H9 (cell line): ENCODE measurements around the gene RICTOR. TPM values are rescaled to one million over a fixed set of nuclear protein-coding genes. Genes with fewer than 3 reads are reported as not detected.

ENCODE experiments used
- DNase-seq: peaks from one replicate; pipeline ENCODE4 v3.0.0-alpha.2; 2017
- H2AFZ ChIP-seq: one replicate; pipeline ENCODE4 v1.6.1; 2013; ENCODE audit warnings: mild to moderate bottlenecking, low read length, control low read depth, moderate library complexity
- H2AK5ac ChIP-seq: 2 replicates; pipeline ENCODE4 v1.6.1; 2013; ENCODE audit warnings: low read length, control low read depth, mixed read lengths; ENCODE audit not compliant: insufficient read length
- H2BK120ac ChIP-seq: one replicate; pipeline ENCODE4 v1.6.1; 2013; ENCODE audit warnings: low read depth, mild to moderate bottlenecking, low read length, control low read depth, inconsistent platforms; ENCODE audit not compliant: poor library complexity, severe bottlenecking
- H2BK12ac ChIP-seq: 2 replicates; pipeline ENCODE4 v1.6.1; 2013; ENCODE audit warnings: low read length, control low read depth, mixed read lengths, low read depth; ENCODE audit not compliant: insufficient read length
- H2BK15ac ChIP-seq: 2 replicates; pipeline ENCODE4 v1.6.1; 2013; ENCODE audit warnings: low read depth, low read length, control low read depth
- H2BK20ac ChIP-seq: one replicate; pipeline ENCODE4 v1.6.1; 2013; ENCODE audit warnings: low read depth, mild to moderate bottlenecking, low read length, control low read depth, inconsistent platforms; ENCODE audit not compliant: poor library complexity, severe bottlenecking
- H2BK5ac ChIP-seq: 2 replicates; pipeline ENCODE4 v1.6.1; 2013; ENCODE audit warnings: low read length, control low read depth, mixed read lengths; ENCODE audit not compliant: insufficient read length
- H3K14ac ChIP-seq: 2 replicates; pipeline ENCODE4 v1.6.1; 2013; ENCODE audit warnings: low read length, control low read depth; ENCODE audit not compliant: insufficient read depth
- H3K18ac ChIP-seq: 2 replicates; pipeline ENCODE4 v1.6.1; 2013; ENCODE audit warnings: low read depth, mild to moderate bottlenecking, mixed read lengths, low read length, control low read depth; ENCODE audit not compliant: insufficient read length
- H3K23ac ChIP-seq: 2 replicates; pipeline ENCODE4 v1.6.1; 2013; ENCODE audit warnings: low read length, control low read depth, mixed read lengths, low read depth; ENCODE audit not compliant: insufficient read length
- H3K23me2 ChIP-seq: 2 replicates; pipeline ENCODE4 v1.6.1; 2013; ENCODE audit warnings: low read depth, mild to moderate bottlenecking, mixed read lengths, low read length, control low read depth; ENCODE audit not compliant: insufficient read length, poor library complexity, severe bottlenecking
- H3K27ac ChIP-seq: 2 replicates; pipeline ENCODE4 v1.5.1; 2013; ENCODE audit warnings: low read length, control low read depth, mixed read lengths, low read depth; ENCODE audit not compliant: insufficient read length
- H3K27me3 ChIP-seq: 2 replicates; pipeline ENCODE4 v1.6.1; 2013; ENCODE audit warnings: low read length, control low read depth, inconsistent platforms; ENCODE audit not compliant: insufficient read depth
- H3K4ac ChIP-seq: 2 replicates; pipeline ENCODE4 v1.6.1; 2013; ENCODE audit warnings: low read depth, mild to moderate bottlenecking, control low read depth, inconsistent platforms, low read length, moderate library complexity
- H3K4me1 ChIP-seq: 2 replicates; pipeline ENCODE4 v1.6.1; 2013; ENCODE audit warnings: low read length, control low read depth, inconsistent platforms; ENCODE audit not compliant: insufficient read depth
- H3K4me2 ChIP-seq: 2 replicates; pipeline ENCODE4 v1.6.1; 2013; ENCODE audit warnings: low read length, control low read depth, mixed read lengths; ENCODE audit not compliant: insufficient read length, insufficient read depth
- H3K56ac ChIP-seq: 2 replicates; pipeline ENCODE4 v1.6.1; 2013; ENCODE audit warnings: low read depth, mild to moderate bottlenecking, mixed read lengths, low read length, control low read depth; ENCODE audit not compliant: insufficient read length
- H3K79me1 ChIP-seq: 2 replicates; pipeline ENCODE4 v1.6.1; 2013; ENCODE audit warnings: low read depth, mild to moderate bottlenecking, moderate library complexity, low read length, control low read depth, inconsistent platforms; ENCODE audit not compliant: insufficient read depth, poor library complexity, severe bottlenecking
- H3K79me2 ChIP-seq: 2 replicates; pipeline ENCODE4 v1.6.1; 2013; ENCODE audit warnings: low read length, control low read depth, inconsistent platforms; ENCODE audit not compliant: insufficient read depth
- H3K9ac ChIP-seq: 2 replicates; pipeline ENCODE4 v1.6.1; 2013; ENCODE audit warnings: low read length, control low read depth, mixed read lengths; ENCODE audit not compliant: insufficient read length; ENCODE audit errors: extremely low read depth
- H3K9me3 ChIP-seq: one replicate; pipeline ENCODE4 v1.6.1; 2013; ENCODE audit warnings: low read depth, low read length, inconsistent platforms; ENCODE audit not compliant: control insufficient read depth
- H3T11ph ChIP-seq: one replicate; pipeline ENCODE4 v1.6.1; 2013; ENCODE audit warnings: mild to moderate bottlenecking, low read length, control low read depth, inconsistent platforms
- H4K20me1 ChIP-seq: one replicate; pipeline ENCODE4 v1.6.1; 2013; ENCODE audit not compliant: control insufficient read depth, insufficient read length, insufficient read depth
- H4K5ac ChIP-seq: 2 replicates; pipeline ENCODE4 v1.6.1; 2013; ENCODE audit warnings: low read depth, mild to moderate bottlenecking, mixed read lengths, low read length, control low read depth; ENCODE audit not compliant: insufficient read length
- H4K8ac ChIP-seq: replicated peaks from 2 replicates; pipeline ENCODE4 v1.6.1; 2013; ENCODE audit warnings: low read length, control low read depth, mixed read lengths, low read depth; ENCODE audit not compliant: insufficient read length
- H4K91ac ChIP-seq: 2 replicates; pipeline ENCODE4 v1.6.1; 2013; ENCODE audit warnings: low read depth, mild to moderate bottlenecking, moderate library complexity, mixed read lengths, low read length, control low read depth; ENCODE audit not compliant: insufficient read length
- H3K27ac Mint-ChIP-seq, 3 experiments: 2 replicates in 2 of 3; 3 replicates in 1 of 3; pipeline ENCODE4 v1.8.0; 2020 to 2021; ENCODE audit warnings: mixed read lengths in 3 of 3, mild to moderate bottlenecking in 1 of 3, moderate library complexity in 1 of 3
- H3K27me3 Mint-ChIP-seq: 2 replicates; pipeline ENCODE4 v1.8.0; 2021; ENCODE audit warnings: low read depth, mild to moderate bottlenecking, moderate library complexity, mixed read lengths
- H3K36me3 Mint-ChIP-seq, 3 experiments: 2 replicates in 2 of 3; 3 replicates in 1 of 3; pipeline ENCODE4 v1.8.0; 2020 to 2021; ENCODE audit warnings: low read depth in 3 of 3, mixed read lengths in 3 of 3; ENCODE audit not compliant: insufficient read depth in 1 of 3
- H3K4me1 Mint-ChIP-seq, 2 experiments: 2 replicates each; pipeline ENCODE4 v1.8.0; 2020; ENCODE audit warnings: mixed read lengths in 2 of 2
- H3K4me3 Mint-ChIP-seq, 2 experiments: 2 replicates in 1 of 2; 3 replicates in 1 of 2; pipeline ENCODE4 v1.8.0; 2020 to 2021; ENCODE audit warnings: mild to moderate bottlenecking in 2 of 2, mixed read lengths in 2 of 2, moderate library complexity in 1 of 2
- H3K9me3 Mint-ChIP-seq, 2 experiments: 2 replicates in 1 of 2; 3 replicates in 1 of 2; pipeline ENCODE4 v1.8.0; 2020; ENCODE audit warnings: mild to moderate bottlenecking in 2 of 2, mixed read lengths in 2 of 2, moderate library complexity in 1 of 2
- CTCF ChIP-seq: fragments of 200-600 bp; sonication (generic); conservative IDR thresholded peaks from 3 replicates; pipeline ENCODE4 v1.8.0; 2021; ENCODE audit warnings: antibody characterized with exemption, mild to moderate bottlenecking
- WGBS: extraction: QIAGEN DNeasy Blood & Tissue Kit; methylation state at CpG from one replicate; pipeline ENCODE4 v1.1.7; 2013; ENCODE audit warnings: missing lambda C conversion rate, low lambda C conversion rate, mixed read lengths; ENCODE audit not compliant: insufficient read length; ENCODE audit errors: extremely low coverage; 5-methylcytosine and 5-hydroxymethylcytosine counted together
- total RNA-seq: library from RNA; stranded (reverse); gene quantifications from 2 replicates; pipeline ENCODE4 v1.2.1, GENCODE V29; 2021

The RICTOR gene
- total RNA-seq, 1 experiment from 2014 or later: 20.9 TPM

- H2BK120ac ChIP-seq: no peak overlapping the region
- no peak overlapping the region for H3K14ac ChIP-seq
- H2BK12ac ChIP-seq: no peak overlapping the region
- H3K4me3 Mint-ChIP-seq: no peak overlapping the region
- H2AK5ac ChIP-seq: no peak overlapping the region
- no peaks in the 10 kb centered on the region for H3K79me1 ChIP-seq
- TF ChIP-seq CTCF: no peak
- H4K5ac ChIP-seq: no peak overlapping the region
- no peak overlapping the region for H4K8ac ChIP-seq
- no peak overlapping the region for H3K27ac ChIP-seq
- no peak overlapping the region for H2BK5ac ChIP-seq
- no peak overlapping the region for H4K91ac ChIP-seq
- DNase-seq: no peak
- no peaks in the 10 kb centered on the region for H4K20me1 ChIP-seq
- H2BK15ac ChIP-seq: no peak overlapping the region
- H3K9me3 ChIP-seq: no peaks in the 10 kb centered on the region
- no peaks in the 10 kb centered on the region for H3K4me1 Mint-ChIP-seq
- H3K4me1 ChIP-seq: no peaks in the 10 kb centered on the region
- H3K23ac ChIP-seq: no peak overlapping the region
- H3K9ac ChIP-seq: no peak overlapping the region
- H3K23me2 ChIP-seq: no peaks in the 10 kb centered on the region
- no peak overlapping the region for H3K27ac Mint-ChIP-seq
- no peak overlapping the region for H2BK20ac ChIP-seq
- H3K9me3 Mint-ChIP-seq: no peaks in the 10 kb centered on the region
- H3K36me3 Mint-ChIP-seq: peaks cover 3 to 13% (median 11%) of the 10 kb centered on the region in 3 experiments; a peak in 6 of 7 replicates
- no peak overlapping the region for H2AFZ ChIP-seq
- no peak overlapping the region for H3K4me2 ChIP-seq
- H3K4ac ChIP-seq: no peak overlapping the region
- H3K27me3 ChIP-seq: no peaks in the 10 kb centered on the region
- no peak overlapping the region for H3K18ac ChIP-seq
- H3K79me2 ChIP-seq: no peaks in the 10 kb centered on the region
- H3K27me3 Mint-ChIP-seq: no peaks in the 10 kb centered on the region
- no peak overlapping the region for H3T11ph ChIP-seq
- H3K56ac ChIP-seq: no peak overlapping the region
- no CpG with 5 or more reads among the region's 2 CpGs for WGBS
These were observed 133.9 kb downstream of the RICTOR start for GRCh38 chr5:38940230-38940858.
